SIG-M5 treated with dmso at 0.1 percent for 504 hours (cell line): ENCODE results near the gene CCDC74A.
A peak's percentile ranks its signal among the peaks of the same experiment; 100 is the strongest.
"Not testable (repeated sequence)": the region's sequence is repeated elsewhere in the genome, so short reads cannot be mapped to it uniquely, and the experiment has no call there.

ENCODE experiments used
- DNase-seq: peaks from one replicate; lab custom pipeline; 2025; ENCODE audit not compliant: unreplicated experiment; lab: John Stamatoyannopoulos, UW

Gene CCDC74A

DNA sequence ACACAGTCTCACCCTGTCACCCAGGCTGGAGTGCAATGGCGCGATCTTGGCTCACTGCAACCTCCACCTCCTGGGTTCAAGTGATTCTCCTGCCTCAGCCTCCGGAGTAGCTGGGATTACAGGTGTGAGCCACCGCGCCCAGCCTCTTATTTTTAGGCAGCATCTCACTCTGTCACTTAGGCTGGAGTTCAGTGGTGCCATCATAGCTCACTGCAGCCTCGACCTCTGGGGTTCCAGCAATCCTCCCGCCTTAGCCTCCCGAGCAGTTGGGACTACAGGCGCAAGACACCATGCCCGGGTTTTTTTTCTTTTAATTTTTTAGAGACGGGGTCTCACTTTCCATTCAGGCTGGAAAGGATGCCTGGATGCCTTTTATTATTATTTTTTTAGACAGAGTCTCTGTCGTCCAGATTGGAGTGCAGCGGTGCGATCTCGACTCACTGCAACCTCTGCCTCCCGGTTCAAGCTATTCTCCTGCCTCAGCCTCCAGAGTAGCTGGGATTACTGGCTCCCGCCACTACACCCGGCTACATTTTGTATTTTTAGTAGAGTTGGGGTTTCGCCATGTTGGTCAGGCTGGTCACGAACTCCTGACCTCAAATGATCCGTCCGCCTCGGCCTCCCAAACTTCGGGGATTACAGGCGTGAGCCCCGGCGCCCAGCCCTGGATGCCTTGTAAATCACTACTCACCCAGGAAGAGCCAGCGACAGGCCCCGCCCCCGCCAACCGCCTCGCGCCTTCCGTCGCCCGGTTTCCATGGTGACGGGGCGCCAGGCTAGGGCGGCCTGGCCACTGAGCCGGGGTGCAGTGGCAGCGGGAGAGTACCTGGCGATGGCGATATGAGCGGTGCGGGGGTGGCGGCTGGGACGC lies at the start of gene CCDC74A:
Gene CCDC74A (plus strand): TSS at position 758 of the 871 bp plus-strand sequence. CDS start 83 bp downstream, at position 841.
- peak; percentile 44 for DNase-seq

- DNase-seq: not testable (repeated sequence)
Measured at GRCh38 chr2:131478074-131478849, 49.4 kb upstream of the CCDC74A start.

DNA sequence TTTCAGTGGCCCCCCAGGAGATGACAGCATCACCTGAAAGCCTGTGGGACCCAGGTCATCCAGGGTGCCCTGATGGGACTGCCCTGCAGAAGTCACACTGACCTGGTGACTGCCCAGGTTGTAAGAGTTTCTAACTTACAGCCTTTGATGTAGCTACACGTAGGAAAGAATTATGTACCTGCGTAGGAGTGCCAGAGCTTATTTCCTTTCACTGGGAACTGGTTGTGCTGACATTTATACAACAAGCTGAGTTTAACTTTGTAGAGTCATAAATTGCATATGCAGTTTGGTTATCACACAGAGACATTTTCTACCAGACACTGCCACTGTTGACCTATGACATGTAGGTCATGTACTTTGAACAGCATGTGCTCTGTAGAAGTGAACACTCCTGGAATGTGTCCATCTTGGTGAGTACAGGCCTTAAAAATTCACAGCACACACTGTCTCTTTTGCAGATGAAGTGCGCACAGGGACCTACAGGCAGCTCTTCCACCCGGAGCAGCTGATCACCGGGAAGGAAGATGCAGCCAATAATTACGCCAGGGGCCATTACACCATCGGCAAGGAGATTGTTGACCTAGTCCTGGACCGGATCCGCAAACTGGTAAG lies 48.7 kb upstream of the CCDC74A start:
- DNase-seq: not testable (repeated sequence)

- DNase-seq: not testable (repeated sequence)
Measured at GRCh38 chr2:131480351-131480750, 47.3 kb upstream of the CCDC74A start.

DNA sequence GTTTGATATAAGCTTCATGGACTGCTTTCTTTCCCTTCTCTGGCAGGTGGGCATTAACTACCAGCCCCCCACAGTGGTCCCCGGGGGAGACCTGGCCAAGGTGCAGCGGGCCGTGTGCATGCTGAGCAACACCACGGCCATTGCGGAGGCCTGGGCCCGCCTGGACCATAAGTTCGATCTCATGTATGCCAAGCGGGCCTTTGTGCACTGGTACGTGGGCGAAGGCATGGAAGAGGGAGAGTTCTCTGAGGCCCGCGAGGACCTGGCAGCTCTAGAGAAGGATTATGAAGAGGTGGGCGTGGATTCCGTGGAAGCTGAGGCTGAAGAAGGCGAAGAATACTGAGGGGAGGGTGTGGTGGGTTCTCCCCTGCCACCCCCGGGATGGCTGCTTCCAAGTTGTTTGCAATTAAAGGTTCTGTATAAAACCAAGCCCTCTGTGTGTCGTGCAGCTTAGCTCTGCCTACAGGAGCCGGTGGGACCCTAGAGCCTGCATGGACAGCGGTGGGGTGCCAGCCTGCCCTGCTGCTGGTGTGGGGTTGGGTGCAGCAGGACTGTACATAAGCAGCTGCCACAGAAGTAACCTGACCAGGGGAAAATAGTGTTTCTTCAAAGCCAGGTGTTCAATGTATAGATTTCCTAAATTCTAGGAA lies 45.1 kb upstream of the CCDC74A start:
- DNase-seq: not testable (repeated sequence)

DNA sequence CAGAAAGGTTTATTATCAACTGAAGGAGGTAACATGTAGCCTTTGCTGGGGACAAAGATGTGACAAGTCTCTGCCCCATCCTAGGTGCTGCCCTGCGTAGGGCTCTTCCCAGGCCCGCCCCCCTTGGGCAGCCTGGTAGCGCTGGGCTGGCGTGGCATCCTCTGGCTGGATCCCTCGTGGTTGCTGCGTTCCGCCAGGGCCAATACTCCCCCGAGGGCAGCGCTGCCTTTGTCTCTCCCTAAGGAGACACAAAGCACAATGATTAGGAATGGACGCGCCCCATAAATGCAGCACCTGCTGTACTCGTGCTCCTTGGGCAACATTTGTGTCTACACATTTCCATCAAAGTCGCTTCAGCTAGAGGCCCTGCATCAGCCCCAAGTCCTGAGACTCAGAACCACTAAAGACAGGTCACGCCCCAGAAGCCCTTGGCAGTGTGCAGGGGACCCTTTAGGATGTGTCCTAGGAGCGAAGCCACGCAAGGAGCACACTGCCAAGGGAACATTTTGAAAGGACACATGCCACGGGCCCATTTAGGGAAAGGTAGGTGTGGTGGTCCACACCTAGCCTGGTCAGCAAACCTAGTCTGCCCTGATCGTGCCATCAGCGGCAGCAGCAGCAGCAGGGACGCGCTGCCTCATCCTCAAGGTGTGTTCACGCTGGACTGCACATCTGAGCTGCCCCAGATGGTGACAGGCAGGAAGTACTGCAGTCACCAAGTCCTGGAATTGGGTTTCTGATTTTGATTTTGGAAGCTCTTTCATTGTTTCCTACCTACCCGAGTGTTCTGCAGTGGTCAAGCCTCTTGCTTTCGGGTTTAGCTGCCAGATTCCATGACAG lies 43.5 kb upstream of the CCDC74A start:
- not testable (repeated sequence) for DNase-seq

GRCh38 chr2:131484906-131485460 lies 42.7 kb upstream of the CCDC74A start:
- not testable (repeated sequence) for DNase-seq

DNA sequence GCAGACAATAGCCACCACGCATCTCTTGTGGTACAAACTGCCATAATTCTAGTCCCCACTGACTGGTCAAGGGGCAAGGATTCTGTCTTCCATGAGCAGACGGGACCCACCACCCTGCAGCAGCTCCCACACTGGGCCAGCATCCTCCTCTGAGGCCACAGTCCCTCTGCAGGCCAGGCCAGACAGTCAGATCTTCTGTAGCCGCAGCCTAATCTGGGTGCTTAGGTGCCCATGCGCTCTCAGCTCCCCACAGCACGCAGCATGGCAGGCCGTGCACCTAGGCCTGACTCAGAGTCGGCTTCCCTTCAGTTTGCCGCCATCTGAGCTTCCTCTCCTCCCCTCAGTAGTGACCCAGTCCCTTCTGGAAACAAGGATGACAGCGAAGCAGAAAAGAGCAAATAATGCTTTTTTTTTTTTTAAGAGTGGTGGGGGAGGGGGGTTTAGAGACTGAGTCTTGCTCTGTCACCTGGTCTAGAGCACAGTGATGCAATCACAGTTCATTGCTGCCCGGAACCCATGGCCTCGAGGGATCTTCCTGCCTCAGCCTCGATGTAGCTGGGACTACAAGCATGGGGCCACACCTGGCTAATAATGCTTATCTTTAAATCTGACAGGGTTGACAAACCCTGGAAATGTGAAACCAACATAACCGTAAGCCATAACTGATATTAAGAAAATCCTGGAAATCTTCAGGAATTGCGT lies 41.3 kb upstream of the CCDC74A start:
- DNase-seq: not testable (repeated sequence)

DNA sequence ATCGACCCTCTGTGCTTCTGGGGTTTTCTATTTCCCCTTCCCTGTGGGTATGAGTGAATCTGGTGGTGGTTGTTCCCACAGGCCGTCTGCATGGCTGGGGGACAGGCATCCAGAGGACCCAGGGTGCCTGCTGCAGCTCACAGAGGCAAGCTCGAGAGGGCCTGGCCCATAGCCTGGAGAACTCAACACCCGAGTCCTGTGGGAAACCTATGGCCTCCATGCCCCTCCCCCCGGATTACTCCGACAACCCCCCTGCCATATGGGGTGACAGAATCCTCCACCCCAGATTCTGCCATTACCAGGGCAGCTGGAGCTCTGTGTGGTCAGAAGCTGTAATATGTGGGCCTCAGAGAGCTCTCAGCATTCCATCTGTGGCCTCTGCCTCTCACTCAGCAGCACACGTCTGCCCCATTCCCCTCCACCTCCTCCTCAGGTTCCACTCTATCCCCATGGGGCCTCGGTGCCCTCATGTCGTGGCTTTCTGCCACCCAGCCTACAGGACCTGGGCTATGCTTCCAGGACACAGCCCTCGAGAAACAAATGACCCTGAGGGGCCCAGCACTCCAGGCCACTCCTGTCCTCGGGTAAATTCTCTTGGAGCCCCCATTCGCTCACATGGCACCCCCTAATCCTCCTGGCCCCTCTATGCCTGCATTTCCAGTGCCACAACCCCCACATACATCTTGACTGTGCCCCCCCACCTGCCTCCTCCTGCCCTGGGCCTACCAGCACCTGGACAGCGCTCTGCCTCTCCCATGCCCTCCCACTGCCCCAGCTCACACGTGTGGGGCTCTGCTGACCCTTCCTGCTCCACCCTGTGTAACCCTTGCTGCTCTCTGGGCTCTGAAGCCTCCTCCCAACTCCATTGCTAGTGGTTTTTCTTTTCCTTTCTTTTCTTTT lies 39.1 kb upstream of the CCDC74A start:
- DNase-seq: no peak

- peak; percentile 24 for DNase-seq
Measured at GRCh38 chr2:131490616-131491468, 36.8 kb upstream of the CCDC74A start.

GRCh38 chr2:131491469-131491836 lies 36.2 kb upstream of the CCDC74A start:
- DNase-seq: not testable (repeated sequence)

DNA sequence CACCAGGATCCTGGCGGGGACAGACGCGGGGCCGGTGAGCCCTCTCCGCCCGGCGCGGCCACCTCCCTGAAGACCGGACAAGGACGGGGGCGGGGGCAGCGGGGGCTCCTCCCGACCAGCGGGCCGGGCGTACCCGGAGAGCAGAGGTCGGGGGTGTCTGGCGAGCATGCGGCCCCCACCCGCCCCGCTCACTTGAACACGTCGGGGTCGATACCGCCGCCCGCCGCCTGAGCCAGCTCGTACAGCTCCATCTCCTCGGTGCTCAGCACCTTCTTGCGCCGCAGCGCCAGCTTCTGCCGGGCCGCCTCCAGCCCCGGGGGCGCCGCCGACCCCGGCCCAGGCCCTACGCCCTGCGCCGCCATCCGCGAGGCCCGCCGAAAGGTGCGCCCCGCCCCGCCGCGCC lies 35.7 kb upstream of the CCDC74A start, which contains the start of gene MZT2A:
Gene MZT2A (minus strand): TSS at position 383 of the 403 bp plus-strand sequence. CDS start 21 bp downstream, at position 362.
- DNase-seq: not testable (repeated sequence)

DNA sequence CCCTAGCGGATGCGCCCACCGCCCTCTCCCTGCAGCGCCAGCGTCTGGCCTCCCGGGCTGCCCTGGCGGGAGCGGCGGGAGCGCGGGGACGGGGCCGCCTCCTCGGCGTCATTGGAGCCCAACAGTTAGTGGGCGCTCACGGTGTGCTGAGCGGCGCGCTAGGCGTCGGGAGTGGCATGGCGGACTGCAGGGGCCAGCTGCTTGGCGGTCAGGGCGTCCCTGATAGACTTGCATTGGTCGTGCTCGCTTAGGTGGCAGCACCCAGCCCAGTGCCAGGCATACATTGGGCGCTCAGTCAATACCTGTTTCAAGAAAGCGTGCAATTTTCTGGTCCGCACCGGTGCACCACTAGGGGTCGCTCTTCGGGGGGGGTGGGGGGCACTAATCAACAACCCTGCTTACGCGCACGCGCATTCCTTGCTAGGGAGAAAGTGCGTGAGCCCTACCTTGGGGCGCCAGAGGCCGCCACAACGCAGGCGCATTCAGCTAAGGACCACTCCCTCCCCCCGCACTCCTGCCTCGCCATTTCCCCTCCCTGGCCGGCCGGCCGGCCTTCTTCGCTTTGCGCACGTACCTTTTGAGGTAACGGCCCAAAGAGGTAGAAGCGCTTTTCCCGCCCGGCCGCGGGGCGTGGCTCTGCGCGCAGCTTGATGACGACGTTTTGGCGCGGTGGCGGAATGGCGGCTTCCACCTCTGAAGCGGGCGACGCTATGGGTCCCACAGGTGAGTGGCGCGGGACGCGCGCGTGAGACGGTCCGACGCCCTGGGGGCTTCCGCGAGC lies 35.1 kb upstream of the CCDC74A start:
- peak; percentile 96 for DNase-seq

- DNase-seq: no peak
Measured at GRCh38 chr2:131493199-131493968, 34.3 kb upstream of the CCDC74A start.

DNA sequence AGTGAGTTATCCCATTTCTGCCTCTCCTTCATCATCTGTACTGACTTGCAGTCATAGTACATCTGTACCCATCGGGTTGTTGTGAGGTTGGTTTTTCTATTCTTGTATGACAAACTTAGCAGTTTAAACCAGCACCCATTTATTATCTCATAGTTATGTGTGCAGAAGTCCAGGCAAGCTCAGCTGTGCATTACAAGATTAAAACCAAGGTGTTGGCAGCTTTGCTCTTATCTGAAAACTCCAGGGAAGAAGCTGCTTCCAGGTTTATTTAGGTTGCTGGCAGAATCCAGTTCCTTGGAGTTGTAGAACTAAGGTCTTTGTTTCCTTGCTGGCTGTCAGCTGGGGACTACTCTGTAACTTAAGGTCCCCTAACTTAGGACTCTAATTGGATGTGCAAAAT lies 32.2 kb upstream of the CCDC74A start:
- not testable (repeated sequence) for DNase-seq
